Measurements from ENCODE around the gene ZNF664.

Gene ZNF664

DNA sequence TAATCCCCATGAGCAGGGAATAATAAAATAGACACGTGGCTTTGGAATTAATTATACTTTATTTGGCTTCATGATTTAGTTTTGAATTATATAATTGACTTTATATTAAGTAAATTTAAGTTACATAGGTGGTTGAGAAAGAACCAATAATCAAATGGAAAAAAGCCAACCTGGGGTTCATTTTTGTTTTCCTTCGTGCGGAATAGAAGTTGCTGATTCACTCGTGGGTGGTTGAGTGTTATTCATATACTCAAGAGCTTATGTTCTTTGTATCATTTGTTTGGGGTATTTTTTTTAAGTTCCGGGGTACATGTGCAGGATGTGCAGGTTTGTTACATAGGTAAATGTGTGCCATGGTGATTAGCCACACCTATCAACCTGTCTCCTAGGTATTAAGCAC lies 58.0 kb downstream of the ZNF664 start:
- no peak for DNase-seq (ENCODE audit: low read depth in 1 of 2, low spot score in 1 of 2)
- in situ Hi-C loops (cut with HindIII; ENCODE audit: low pct_unique_long_range_greater_than_20kb, low sequenced_read_pairs), result no loop called here
- TF ChIP-seq JUND (IDR thresholded peaks at IDR 0.05; ENCODE audit: low read depth), result no peak

DNA sequence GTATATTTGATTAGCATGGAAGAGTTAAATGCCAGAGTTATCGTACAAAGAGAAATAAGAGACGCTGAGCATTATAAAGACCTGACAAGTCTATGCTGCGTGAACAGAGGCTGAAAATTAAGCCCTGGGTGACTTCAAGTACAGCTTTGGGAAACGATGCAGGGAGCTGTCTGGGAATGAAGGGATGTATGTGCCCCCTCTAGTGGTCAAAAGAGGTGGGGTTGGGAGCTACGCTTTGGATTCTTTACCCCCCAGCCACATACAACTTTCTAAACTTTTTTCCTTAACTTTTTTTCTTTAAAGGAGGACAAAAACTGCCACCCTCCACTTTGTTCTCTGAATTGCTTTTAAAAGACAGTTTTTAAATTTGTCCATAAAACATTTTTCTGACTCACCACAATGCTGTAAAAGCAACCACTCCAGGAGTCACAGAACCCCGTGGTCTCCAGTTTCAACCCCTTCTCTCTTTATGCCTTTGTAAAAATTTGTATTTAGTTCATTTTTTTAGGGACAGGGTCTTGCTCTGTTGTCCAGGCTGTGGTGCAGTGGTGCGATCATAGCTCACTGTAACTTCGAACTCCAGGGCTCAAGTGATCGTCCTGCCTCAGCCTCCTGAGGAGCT lies 59.4 kb downstream of the ZNF664 start:
- TF ChIP-seq JUND (IDR thresholded peaks at IDR 0.05; ENCODE audit: low read depth), result no peak
- DNase-seq (ENCODE audit: low read depth in 1 of 2, low spot score in 1 of 2), result peak; percentile 79 to 86
- in situ Hi-C loops (cut with HindIII; ENCODE audit: low pct_unique_long_range_greater_than_20kb, low sequenced_read_pairs), result no loop called here

DNA sequence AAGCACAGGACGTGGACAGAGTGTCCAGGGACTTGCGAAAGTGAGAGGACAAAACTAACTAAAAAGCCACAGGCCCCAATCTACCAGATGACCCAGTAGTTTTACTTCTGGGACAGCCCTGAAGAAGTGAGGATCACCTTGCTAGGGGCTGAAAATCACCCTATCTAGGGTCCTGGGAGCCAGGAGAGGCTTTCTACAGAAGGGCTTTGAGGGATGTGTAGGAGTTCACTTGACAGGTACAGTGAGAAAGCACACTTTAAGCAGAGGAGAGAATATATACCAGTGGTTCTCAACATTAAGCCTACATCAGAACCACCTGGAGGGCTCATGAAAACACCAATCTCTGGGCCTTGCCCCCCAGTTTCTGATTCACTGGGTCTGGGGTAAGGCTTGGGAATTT lies 60.8 kb downstream of the ZNF664 start:
- DNase-seq (ENCODE audit: low read depth in 1 of 2, low spot score in 1 of 2), result no peak
- in situ Hi-C loops (cut with HindIII; ENCODE audit: low pct_unique_long_range_greater_than_20kb, low sequenced_read_pairs), result no loop called here
- no peak for TF ChIP-seq JUND (IDR thresholded peaks at IDR 0.05; ENCODE audit: low read depth)

DNA sequence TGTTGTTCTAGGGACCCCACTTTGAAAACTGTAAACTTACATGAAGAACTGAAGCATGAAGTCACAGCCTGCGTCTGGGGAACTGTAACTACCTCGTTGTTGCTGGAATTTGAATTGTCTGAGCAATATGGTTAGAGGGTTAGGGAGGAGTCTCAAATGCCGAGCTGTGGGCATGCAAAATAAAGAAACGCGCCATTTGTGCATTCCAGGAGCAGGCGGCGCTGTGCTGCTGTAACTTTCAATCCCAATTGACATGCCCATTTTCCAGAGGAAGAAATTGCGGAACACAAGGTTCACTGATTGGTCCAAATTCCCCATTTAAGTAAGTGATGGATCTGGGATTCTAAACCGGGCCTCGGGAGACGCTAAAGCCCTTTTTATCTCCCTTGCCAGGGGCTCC lies 61.3 kb downstream of the ZNF664 start:
- in situ Hi-C loops (cut with HindIII; ENCODE audit: low pct_unique_long_range_greater_than_20kb, low sequenced_read_pairs), result no loop called here
- no peak for TF ChIP-seq JUND (IDR thresholded peaks at IDR 0.05; ENCODE audit: low read depth)
- peak in 1 of 2 experiments; percentile 31 for DNase-seq (ENCODE audit: low read depth in 1 of 2, low spot score in 1 of 2)

DNA sequence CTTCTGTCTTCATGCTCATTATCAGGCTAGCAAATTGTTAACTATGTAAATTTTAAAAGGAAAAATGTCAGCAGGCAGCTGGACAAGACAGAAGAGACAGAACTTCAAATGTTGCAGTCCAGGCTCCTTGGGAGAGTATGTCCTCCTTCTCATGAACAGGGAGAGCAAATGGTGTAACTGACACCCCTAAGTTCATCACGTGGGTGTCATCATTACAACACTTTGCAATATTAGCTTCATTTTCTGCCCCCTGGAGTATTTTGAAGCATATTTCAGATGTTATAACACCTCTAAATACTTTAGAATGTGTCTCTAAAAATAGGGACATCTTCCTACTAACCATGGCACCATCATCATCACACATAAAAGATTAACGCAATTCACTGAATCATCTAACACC lies 62.1 kb downstream of the ZNF664 start:
- no peak for DNase-seq (ENCODE audit: low read depth in 1 of 2, low spot score in 1 of 2)
- in situ Hi-C loops (cut with HindIII; ENCODE audit: low pct_unique_long_range_greater_than_20kb, low sequenced_read_pairs), result no loop called here
- no peak for TF ChIP-seq JUND (IDR thresholded peaks at IDR 0.05; ENCODE audit: low read depth)

DNA sequence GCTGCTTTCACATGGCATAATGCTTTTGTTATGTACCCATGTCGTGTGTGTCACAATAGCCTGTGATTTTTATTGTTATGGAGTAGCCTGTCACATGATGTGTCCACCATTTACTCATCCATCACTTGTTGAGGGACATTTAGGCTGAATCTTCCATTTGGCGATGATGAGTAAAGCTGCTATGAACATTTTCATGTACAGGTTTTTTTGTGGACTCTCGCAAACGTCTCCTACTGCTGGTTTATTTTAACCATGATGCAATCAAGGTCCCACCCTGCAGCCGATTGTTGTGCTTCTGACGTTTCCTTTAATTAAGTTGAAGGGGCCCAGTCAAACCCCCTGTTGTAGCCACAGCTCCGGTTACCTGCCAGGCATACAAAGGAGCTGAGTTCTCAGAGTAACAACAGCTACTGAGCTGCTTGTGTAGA lies 63.2 kb downstream of the ZNF664 start:
- DNase-seq (ENCODE audit: low read depth in 1 of 2, low spot score in 1 of 2), result no peak
- TF ChIP-seq JUND (IDR thresholded peaks at IDR 0.05; ENCODE audit: low read depth), result no peak
- in situ Hi-C loops (cut with HindIII; ENCODE audit: low pct_unique_long_range_greater_than_20kb, low sequenced_read_pairs), result no loop called here

DNA sequence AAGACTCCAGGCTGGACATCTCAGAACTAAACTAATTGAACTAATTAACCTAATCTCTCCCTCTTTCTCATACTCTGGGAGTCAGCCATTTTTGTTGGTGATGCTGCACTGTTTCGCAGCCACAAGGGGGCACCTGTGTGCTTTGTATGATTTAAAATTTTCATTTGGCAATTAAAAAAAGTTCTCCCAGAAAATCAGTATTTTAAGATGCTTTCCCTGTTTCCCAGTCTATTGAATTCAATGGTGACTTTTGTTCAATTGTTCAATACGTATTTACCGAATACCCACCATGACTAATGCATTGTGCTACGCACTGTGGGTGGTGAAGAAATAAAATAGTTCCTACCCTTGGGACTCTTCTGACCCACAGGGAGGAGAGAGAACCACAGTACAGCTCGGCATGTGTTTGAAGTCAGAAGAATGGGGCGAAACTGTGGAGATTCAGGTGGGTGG lies 63.7 kb downstream of the ZNF664 start:
- no peak for TF ChIP-seq JUND (IDR thresholded peaks at IDR 0.05; ENCODE audit: low read depth)
- DNase-seq (ENCODE audit: low read depth in 1 of 2, low spot score in 1 of 2), result peak; percentile 56
- in situ Hi-C loops (cut with HindIII; ENCODE audit: low pct_unique_long_range_greater_than_20kb, low sequenced_read_pairs), result no loop called here

DNA sequence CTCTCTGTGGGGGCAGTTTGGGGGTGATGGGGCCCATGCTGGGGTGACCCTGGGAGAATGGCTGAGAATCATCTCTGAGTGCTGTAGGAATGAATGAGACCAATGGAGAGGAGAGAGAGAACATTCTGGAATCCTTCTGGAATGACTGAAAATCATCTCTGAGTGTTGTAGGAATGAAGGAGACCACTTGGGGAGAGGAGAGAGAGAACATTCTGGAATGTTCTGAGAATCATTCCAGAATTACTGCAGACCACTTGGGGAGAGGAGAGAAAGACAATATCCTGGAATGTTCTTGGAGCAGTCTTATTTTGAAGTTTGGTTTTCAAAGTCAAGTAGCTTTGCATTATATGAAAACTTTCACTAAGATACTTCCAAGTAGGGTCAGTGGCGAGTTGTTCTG lies 64.3 kb downstream of the ZNF664 start:
- no peak for DNase-seq (ENCODE audit: low read depth in 1 of 2, low spot score in 1 of 2)
- in situ Hi-C loops (cut with HindIII; ENCODE audit: low pct_unique_long_range_greater_than_20kb, low sequenced_read_pairs), result no loop called here
- no peak for TF ChIP-seq JUND (IDR thresholded peaks at IDR 0.05; ENCODE audit: low read depth)

DNA sequence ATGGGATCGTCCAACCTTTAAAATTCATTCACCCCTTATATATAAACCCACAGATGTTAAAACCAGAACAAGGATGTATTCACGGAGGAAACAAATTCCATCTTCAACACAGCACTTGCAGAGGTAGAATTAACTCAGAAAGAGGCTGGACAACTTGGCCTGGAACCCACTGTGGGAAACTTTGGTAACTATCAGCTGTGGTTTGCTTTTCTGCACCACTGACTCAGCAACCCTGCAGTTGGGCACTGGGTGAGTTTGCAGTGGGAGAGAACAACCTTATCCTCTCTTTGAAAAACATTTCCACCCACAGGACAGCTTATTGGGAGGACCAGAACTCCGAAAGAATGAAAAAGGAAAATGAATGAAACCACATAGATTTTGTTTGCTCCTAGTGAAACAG lies 66.3 kb downstream of the ZNF664 start:
- in situ Hi-C loops (cut with HindIII; ENCODE audit: low pct_unique_long_range_greater_than_20kb, low sequenced_read_pairs), result no loop called here
- TF ChIP-seq JUND (IDR thresholded peaks at IDR 0.05; ENCODE audit: low read depth), result no peak
- DNase-seq (ENCODE audit: low read depth in 1 of 2, low spot score in 1 of 2), result no peak

DNA sequence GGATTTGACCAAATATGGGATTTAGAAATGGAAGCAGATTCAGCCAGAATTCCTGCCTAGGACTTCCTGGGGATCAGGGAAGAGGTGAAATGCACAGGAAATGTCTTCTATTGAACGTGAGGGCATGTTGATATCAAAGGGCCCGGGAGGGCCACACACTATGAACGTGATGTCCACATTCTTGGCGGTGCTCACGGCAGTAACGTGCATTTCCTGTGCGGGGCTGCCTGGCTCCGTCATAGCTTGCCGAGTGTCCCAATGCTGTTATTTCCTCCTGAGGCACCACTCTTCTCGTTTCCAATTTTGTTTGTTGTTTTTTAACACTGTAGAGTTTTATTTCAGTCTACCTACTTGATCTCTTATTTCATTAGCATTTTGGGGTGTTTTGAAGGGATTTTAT lies 67.3 kb downstream of the ZNF664 start:
- DNase-seq (ENCODE audit: low read depth in 1 of 2, low spot score in 1 of 2), result no peak
- TF ChIP-seq JUND (IDR thresholded peaks at IDR 0.05; ENCODE audit: low read depth), result no peak
- in situ Hi-C loops (cut with HindIII; ENCODE audit: low pct_unique_long_range_greater_than_20kb, low sequenced_read_pairs), result no loop called here

DNA sequence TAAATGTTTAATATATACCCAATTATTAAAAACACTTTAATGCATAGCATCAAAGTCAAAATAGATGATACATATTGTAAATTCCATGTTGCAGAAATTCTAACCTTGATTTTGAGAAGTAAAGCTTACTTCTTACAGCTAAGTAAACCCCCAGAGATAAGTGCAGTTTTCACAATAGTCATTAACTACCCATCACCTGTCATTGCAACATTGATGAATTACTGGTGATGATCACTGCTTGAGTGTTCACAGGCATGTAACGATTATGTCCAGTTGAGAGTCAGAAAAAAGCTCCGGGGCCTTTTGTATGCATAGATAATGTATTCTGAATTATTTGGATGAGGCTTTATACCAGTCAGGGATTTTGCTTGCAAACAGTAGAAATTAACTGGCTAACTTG lies 67.7 kb downstream of the ZNF664 start:
- no peak for TF ChIP-seq JUND (IDR thresholded peaks at IDR 0.05; ENCODE audit: low read depth)
- in situ Hi-C loops (cut with HindIII; ENCODE audit: low pct_unique_long_range_greater_than_20kb, low sequenced_read_pairs), result no loop called here
- no peak for DNase-seq (ENCODE audit: low read depth in 1 of 2, low spot score in 1 of 2)

DNA sequence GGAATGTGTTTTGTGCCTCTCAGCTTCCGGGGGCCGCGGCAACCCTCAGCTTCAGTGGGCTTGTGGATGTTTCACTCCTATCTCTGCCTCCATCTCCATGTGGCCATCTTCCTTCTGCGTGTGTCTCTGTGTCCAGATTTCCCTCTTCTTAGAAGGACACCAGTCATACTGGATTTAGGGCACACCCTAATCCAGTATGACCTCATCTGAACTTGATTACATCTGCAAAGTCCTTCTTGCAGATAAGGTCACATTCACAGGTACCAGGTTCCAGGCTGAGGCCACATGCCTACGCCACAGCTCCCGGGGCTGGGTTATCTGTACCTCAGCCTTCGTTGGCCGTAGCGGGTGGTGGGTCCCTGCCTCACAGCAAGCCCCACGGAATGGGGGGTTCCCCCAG lies 68.9 kb downstream of the ZNF664 start:
- DNase-seq (ENCODE audit: low read depth in 1 of 2, low spot score in 1 of 2), result no peak
- TF ChIP-seq JUND (IDR thresholded peaks at IDR 0.05; ENCODE audit: low read depth), result no peak
- in situ Hi-C loops (cut with HindIII; ENCODE audit: low pct_unique_long_range_greater_than_20kb, low sequenced_read_pairs), result no loop called here

DNA sequence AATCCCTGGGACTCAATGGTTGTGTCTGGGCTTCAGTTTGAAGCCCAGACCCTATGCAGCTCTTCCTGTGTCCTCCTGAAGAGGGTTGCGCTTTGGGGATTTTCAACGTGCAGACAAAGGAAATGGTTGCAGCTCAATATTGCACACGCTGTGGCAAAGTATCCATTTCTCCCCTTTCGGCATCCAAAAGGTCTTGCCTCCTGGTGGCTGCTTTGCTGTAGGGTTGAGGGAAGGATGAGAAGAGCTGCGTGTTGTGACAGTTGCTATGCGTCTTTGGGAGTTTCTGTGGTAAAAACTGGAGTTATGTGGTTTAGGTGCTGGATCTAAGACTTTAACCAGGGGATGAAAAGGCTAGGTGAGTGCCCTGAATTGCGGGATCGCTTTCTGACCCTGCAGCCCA lies 71.0 kb downstream of the ZNF664 start:
- in situ Hi-C loops (cut with HindIII; ENCODE audit: low pct_unique_long_range_greater_than_20kb, low sequenced_read_pairs), result no loop called here
- no peak for TF ChIP-seq JUND (IDR thresholded peaks at IDR 0.05; ENCODE audit: low read depth)
- DNase-seq (ENCODE audit: low read depth in 1 of 2, low spot score in 1 of 2), result no peak

DNA sequence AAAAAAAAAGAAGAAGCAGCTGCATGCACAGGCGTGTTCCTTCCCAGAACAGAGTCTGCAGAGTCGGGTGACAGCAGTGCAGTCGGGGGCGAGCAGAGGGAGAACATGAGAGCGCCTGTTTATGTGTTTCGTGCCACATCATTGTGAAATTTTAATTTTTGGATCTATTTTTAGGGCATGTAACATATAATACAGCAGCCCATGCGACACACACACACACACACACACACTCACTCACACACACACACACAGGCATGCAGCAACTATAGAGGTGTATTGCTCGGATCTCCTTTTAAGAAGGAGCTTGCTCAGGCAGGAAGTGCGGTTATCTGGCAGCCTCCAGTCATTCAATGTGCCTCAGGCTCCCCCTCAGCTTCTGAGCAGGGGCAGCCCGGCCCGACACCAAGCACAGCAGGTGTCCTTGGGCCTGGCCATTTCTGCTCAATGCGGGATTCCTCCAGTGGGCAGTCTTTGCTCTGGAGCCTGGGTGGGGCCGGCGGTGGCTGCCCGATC lies 71.8 kb downstream of the ZNF664 start:
- DNase-seq (ENCODE audit: low read depth in 1 of 2, low spot score in 1 of 2), result no peak
- no peak for TF ChIP-seq JUND (IDR thresholded peaks at IDR 0.05; ENCODE audit: low read depth)
- in situ Hi-C loops (cut with HindIII; ENCODE audit: low pct_unique_long_range_greater_than_20kb, low sequenced_read_pairs), result no loop called here

Data from T47D (cell line).